Right cardiac atrium (tissue), 5 donors: ENCODE results near the gene SLTM. TPM values are rescaled to one million over a fixed set of nuclear protein-coding genes. Genes with fewer than 3 reads are reported as not detected.
"Not testable (repeated sequence)": the region's sequence is repeated elsewhere in the genome, so short reads cannot be mapped to it uniquely, and the experiment has no call there.

Experiments used
- ATAC-seq, 2 donors: fragments of 200-7000 bp; cut with Tn5 transposase; one replicate each; pipeline versions ENCODE4 v1.8.0 to v1.9.1; 2020; ENCODE audit warnings: moderate library complexity in 2 of 2, mild to moderate bottlenecking in 1 of 2
- DNase-seq, 3 donors: peaks; one replicate each; pipeline ENCODE4 v3.0.0-alpha.2; 2020
- H3K27ac ChIP-seq: one replicate; pipeline ENCODE4 v1.5.1; 2013; ENCODE audit warnings: mild to moderate bottlenecking, low read length, control low read depth, moderate library complexity
- H3K27me3 ChIP-seq: one replicate; pipeline ENCODE4 v1.6.1; 2013; ENCODE audit not compliant: control insufficient read depth, insufficient read depth
- H3K4me1 ChIP-seq: one replicate; pipeline ENCODE4 v1.6.1; 2013; ENCODE audit warnings: low read length; ENCODE audit not compliant: control insufficient read depth, insufficient read depth
- H3K4me3 ChIP-seq: one replicate; pipeline ENCODE4 v1.5.1; 2013; ENCODE audit warnings: low read length, control low read depth
- H3K9me3 ChIP-seq: one replicate; pipeline ENCODE4 v1.6.1; 2013; ENCODE audit warnings: low read length; ENCODE audit not compliant: control insufficient read depth
- WGBS: extraction: QIAGEN DNeasy Blood & Tissue Kit; methylation state at CpG from one replicate; pipeline ENCODE4 v1.1.7; 2013; 5-methylcytosine and 5-hydroxymethylcytosine counted together
- intact Hi-C, 4 donors: fragments of 100-400 bp; cut with DNase I; formaldehyde crosslinking; loops; one replicate each; pipeline versions ENCODE4 v1.11.0 to v1.14.0; 2022 to 2023
- polyA plus RNA-seq: library from polyadenylated mRNA; stranded (reverse); fragments of 200-250 nt; gene quantifications from one replicate; pipeline ENCODE4 v1.2.3, GENCODE V29; 2013
- total RNA-seq, 4 donors: library from RNA; stranded (reverse); fragmentation: NEBNext Ultra II Directional; extraction: Animal tissue kit (Norgen Biotek cat#: 25700); gene quantifications; one replicate each; pipeline ENCODE4 v1.2.1, GENCODE V29; 2021
- donor health status: healthy with polysubstance abuse.
- donor health status: DM: no; HTN: yes; CAD: no.
- donor health status: DM: no; HTN: no; CAD: no.
- donor health status: DM: no; HTN: yes; CAD: no; lungs with severe emphysema.
- donor health status: DM: yes; HTN: yes; CAD: no.

SLTM gene
- total and polyA plus RNA-seq, 5 donors: 43.7 to 69.3 (median 53.7) TPM

GRCh38 chr15:58926823-58927222, 6.7 kb downstream of the SLTM start:
- H3K27ac ChIP-seq: no peak overlapping the region
- H3K4me1 ChIP-seq: peaks cover 6% of the 10 kb centered on the region
- no peaks in the 10 kb centered on the region for H3K9me3 ChIP-seq
- WGBS: 94% methylated on average over 5 of the region's 5 CpGs
- DNase-seq (no peak), ATAC-seq (no peak)
- no peak overlapping the region for H3K4me3 ChIP-seq
- no peaks in the 10 kb centered on the region for H3K27me3 ChIP-seq
- intact Hi-C loops: no loop called here

DNA sequence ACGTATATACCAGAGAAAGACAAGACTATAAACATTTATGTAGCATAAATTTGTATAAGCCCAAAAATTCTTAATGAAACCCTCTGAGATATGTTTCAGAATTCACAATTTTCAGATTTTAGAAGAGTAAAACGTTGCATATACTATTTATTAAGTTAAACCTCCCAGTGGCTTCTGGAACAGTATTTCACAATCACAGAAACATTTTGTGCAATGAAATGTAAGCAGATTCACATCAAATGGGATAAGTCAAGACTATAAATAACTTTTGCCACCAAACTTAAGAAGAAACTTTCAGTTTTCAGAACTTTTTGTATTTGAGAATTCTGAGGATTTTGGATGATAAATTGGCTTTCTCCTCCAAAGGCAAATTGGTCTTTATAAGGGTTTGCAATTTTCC, 9.2 kb downstream of the SLTM start:
- intact Hi-C loops: no loop called here
- Histone ChIP-seq H3K4me1 (peaks cover 6% of the 10 kb centered on the region), H3K9me3 (no peaks in the 10 kb centered on the region), H3K27ac (no peak overlapping the region), H3K27me3 (no peaks in the 10 kb centered on the region), H3K4me3 (no peak overlapping the region)
- ATAC-seq: no peak
- no peak for DNase-seq
- 69% methylated on average over 2 of the region's 2 CpGs for WGBS

- Histone ChIP-seq H3K27ac (no peak overlapping the region), H3K27me3 (no peaks in the 10 kb centered on the region), H3K9me3 (no peaks in the 10 kb centered on the region), H3K4me1 (peaks cover 8% of the 10 kb centered on the region), H3K4me3 (no peak overlapping the region)
- DNase-seq (peak in 1 of 3 donors; percentile 56), ATAC-seq (peak in 1 of 2 donors; percentile 35)
- WGBS: 83% methylated on average over 10 of the region's 10 CpGs
- intact Hi-C loops: no loop called here
These were observed 9.7 kb downstream of the SLTM start for GRCh38 chr15:58923696-58924300.

DNA sequence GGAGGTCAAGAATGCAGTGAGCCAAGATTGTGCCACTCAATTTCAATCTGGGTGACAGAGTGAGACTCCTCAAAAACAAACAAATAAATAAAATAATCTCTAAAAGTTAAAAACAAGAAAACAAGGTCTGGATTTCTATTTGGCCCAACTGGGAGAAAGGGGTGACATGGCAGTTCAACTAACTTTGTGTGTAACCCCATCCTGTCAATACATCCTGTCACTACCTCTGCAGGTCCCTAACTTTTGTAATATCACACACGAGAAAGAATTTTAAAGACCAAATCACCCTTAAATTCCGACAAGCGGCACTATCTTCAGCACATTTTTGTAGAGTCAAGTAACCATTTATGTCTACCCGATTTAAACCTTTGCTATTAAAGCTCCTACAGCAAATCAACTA, 10.2 kb downstream of the SLTM start:
- Histone ChIP-seq H3K27me3 (no peaks in the 10 kb centered on the region), H3K9me3 (no peaks in the 10 kb centered on the region), H3K4me1 (peaks cover 8% of the 10 kb centered on the region), H3K4me3 (no peak overlapping the region), H3K27ac (no peak overlapping the region)
- ATAC-seq: no peak
- intact Hi-C loops: no loop called here
- WGBS: 81% methylated on average over 4 of the region's 4 CpGs
- no peak for DNase-seq

DNA sequence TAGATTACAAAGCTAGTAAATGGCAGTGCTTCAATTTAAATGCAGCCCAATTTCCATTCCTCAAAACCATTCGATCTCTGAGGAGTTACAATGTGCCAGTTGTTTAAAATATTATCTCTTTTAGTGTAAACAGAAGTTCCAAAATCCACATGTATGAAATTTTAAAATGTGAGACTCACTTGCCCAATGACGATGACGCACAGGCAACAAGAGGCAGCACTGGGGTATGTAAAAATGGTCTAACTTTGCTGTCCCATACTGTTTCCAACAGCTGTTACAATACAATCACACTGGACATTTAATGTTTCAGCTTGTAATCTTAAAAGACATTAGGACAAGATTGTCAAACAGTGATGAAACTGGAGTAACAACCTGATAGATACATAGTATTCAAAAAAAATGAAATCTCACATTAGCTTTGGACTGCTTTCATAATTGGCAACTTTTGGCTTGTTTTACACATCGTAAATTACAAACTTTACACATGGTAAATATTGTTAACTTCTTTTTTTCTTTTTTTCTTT, 12.2 kb downstream of the SLTM start:
- Histone ChIP-seq H3K4me3 (no peak overlapping the region), H3K27me3 (no peaks in the 10 kb centered on the region), H3K27ac (no peak overlapping the region), H3K9me3 (no peaks in the 10 kb centered on the region), H3K4me1 (peaks cover 10% of the 10 kb centered on the region)
- no peak for DNase-seq
- 79% methylated on average over 4 of the region's 4 CpGs for WGBS
- intact Hi-C loops: no loop called here
- no peak for ATAC-seq

GRCh38 chr15:58920447-58920846, 13.0 kb downstream of the SLTM start:
- DNase-seq, H3K27me3 ChIP-seq, H3K27ac ChIP-seq, intact Hi-C loops, H3K9me3 ChIP-seq, H3K4me3 ChIP-seq, ATAC-seq: not testable (repeated sequence)
- WGBS: 90% methylated on average over 7 of the region's 7 CpGs
- peaks cover 10% of the 10 kb centered on the region for H3K4me1 ChIP-seq

- no peaks in the 10 kb centered on the region for H3K9me3 ChIP-seq
- no peak overlapping the region for H3K27ac ChIP-seq
- H3K4me1 ChIP-seq: peaks cover 8% of the 10 kb centered on the region
- WGBS: 98% methylated on average over 7 of the region's 7 CpGs
- ATAC-seq (no peak), DNase-seq (no peak)
- no peaks in the 10 kb centered on the region for H3K27me3 ChIP-seq
- H3K4me3 ChIP-seq: no peak overlapping the region
- intact Hi-C loops: no loop called here
These were observed 14.2 kb downstream of the SLTM start for GRCh38 chr15:58919232-58919631.

GRCh38 chr15:58918239-58918638, 15.2 kb downstream of the SLTM start:
- no peak overlapping the region for H3K4me3 ChIP-seq
- H3K27me3 ChIP-seq: no peaks in the 10 kb centered on the region
- 30% methylated on average over 5 of the region's 5 CpGs for WGBS
- ATAC-seq (peak in 1 of 2 donors; percentile 67), DNase-seq (no peak)
- H3K4me1 ChIP-seq: peaks cover 8% of the 10 kb centered on the region
- no peaks in the 10 kb centered on the region for H3K9me3 ChIP-seq
- H3K27ac ChIP-seq: no peak overlapping the region
- intact Hi-C loops: no loop called here

- H3K4me3 ChIP-seq, ATAC-seq, DNase-seq, H3K27ac ChIP-seq, H3K4me1 ChIP-seq, H3K9me3 ChIP-seq, intact Hi-C loops, H3K27me3 ChIP-seq: not testable (repeated sequence)
- WGBS: 84% methylated on average over 10 of the region's 10 CpGs
These were observed 15.8 kb downstream of the SLTM start for GRCh38 chr15:58917613-58918129.

GRCh38 chr15:58916962-58917361, 16.5 kb downstream of the SLTM start:
- Histone ChIP-seq H3K9me3 (no peaks in the 10 kb centered on the region), H3K4me1 (peaks cover 4% of the 10 kb centered on the region), H3K27ac (no peak overlapping the region), H3K27me3 (no peaks in the 10 kb centered on the region), H3K4me3 (no peak overlapping the region)
- intact Hi-C loops: no loop called here
- WGBS: 98% methylated on average over 2 of the region's 2 CpGs
- no peak for ATAC-seq
- no peak for DNase-seq

- 94% methylated on average over 4 of the region's 4 CpGs for WGBS
- no peak for DNase-seq
These were observed 23.0 kb downstream of the SLTM start for GRCh38 chr15:58910456-58910855.

More at GRCh38 chr15:58910456-58910855, 23.0 kb downstream of the SLTM start:
- Histone ChIP-seq H3K27ac (no peak overlapping the region), H3K4me1 (no peaks in the 10 kb centered on the region), H3K9me3 (no peaks in the 10 kb centered on the region), H3K27me3 (no peaks in the 10 kb centered on the region), H3K4me3 (no peak overlapping the region)
- no peak for ATAC-seq
- intact Hi-C loops: no loop called here
